NCI-H748 (cell line): Measurements from ENCODE around the gene ZBTB2.
"Not testable (repeated sequence)": the region's sequence is repeated elsewhere in the genome, so short reads cannot be mapped to it uniquely, and the experiment has no call there.

Experiments used
- DNase-seq: peaks from one replicate; lab custom pipeline; 2025; ENCODE audit not compliant: unreplicated experiment; lab: John Stamatoyannopoulos, UW

Gene ZBTB2

DNA sequence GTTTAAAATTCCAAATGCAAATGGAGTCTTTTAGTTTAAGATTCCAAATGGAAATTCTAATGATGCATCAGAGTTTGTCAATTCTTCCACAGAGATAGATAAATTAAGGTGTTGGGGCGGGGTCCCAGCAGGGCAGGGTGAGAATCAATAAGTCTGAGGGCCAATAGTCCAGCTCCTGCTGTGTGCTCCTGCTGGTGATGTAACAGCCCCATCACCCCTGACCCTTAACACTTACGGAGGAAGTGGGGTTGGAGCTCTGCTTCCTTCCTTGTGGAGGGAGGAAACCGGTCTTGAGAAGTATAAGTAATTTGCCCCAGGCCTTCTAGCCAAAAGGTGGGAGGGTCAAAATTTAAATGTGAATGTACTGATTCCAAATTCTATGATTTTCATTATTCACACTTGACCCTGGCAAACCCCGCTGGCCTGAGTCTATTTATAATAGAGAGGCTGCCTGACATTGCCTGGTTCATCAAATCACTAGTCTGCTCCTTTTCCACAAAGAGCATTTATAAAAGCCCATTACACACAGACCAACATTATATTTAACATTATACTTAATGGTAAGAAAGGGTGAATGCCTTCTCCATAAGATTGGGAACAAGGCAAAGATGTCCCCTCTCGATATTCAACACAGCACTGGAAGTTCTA is 17.2 kb downstream of the ZBTB2 start:
- no peak for DNase-seq

DNA sequence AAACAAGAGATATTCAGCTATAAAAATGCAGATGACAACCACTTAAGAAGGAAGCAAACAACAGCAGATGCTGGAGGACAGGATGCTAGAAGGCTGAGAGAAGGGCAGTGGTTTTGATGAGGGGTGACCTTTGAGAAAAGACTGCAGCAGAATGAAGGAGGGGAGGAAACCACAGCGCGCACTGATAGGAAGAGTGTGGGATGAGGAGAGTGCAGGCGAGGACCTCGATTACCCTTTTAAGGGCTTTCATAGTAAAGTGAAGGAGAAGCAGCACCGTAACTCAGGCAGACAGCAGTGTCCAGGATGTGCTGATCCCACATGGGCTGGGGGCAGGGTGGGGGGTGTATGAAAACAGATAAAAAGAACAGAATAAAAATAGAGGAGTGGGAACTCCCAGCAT is 19.2 kb downstream of the ZBTB2 start:
- no peak for DNase-seq

DNA sequence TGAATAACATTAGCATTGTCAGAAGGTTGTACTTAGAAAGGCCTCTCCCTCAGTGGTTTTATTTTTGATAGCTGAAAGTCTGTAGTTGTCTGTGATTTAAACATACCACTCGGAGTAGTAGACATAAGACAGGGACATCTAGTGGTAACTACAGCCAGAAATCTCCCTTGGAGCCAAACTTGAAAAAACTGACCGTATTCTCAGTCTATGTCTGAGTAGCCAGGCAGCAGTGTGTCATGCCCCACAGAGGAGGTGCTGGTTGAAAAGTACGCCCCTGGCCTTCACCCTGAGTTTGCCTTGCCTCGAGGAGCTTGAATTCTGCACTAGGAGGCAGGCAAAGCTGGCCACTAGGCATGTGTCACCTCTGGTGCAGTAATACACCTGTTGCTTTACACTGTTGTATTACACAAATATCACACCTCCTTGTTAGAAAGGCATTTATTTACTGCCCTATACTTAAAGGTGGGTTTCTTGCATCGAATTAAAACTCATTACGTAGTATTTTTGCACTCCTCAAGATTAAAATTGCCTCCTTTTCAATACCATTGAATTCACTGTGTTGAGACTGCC is 20.8 kb downstream of the ZBTB2 start:
- DNase-seq, result no peak

DNA sequence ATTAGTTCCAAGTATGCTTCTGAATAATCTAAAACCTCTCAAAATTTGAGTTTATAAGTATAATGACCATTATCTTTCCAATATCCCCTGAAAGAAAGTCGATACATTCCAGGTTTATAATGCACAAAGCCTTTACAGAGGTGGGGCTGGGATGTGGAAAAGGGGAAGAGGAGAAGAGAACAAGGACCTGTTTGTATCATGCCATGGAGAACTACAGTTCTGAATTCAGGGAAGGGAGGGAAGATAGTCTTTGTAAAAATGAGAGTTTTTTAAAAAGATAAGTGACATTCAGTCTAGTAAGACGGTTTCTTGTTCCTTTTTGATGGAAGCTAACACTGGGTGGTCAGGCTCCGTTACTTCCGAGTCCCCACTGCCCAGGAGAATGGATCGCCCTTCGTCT is 26.1 kb downstream of the ZBTB2 start:
- no peak for DNase-seq

DNA sequence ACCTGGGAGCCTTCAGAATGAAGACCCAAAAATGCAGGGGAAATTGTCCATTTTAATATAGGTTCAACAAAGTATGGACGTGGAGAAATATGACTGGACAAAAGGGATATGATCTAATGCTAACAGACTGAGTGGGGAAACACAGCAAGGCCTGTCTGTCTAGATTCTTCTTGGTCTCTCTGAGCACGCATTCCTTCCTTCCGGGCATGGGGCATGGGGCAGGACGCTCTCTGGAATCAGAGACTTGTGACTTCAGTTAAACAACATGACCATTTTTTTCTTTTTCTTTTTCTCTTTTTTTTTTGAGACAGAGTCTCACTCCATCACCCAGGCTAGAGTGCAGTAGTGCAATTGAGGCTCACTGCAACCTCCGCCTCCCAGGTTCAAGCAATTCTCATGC is 31.9 kb downstream of the ZBTB2 start:
- DNase-seq, result no peak

DNA sequence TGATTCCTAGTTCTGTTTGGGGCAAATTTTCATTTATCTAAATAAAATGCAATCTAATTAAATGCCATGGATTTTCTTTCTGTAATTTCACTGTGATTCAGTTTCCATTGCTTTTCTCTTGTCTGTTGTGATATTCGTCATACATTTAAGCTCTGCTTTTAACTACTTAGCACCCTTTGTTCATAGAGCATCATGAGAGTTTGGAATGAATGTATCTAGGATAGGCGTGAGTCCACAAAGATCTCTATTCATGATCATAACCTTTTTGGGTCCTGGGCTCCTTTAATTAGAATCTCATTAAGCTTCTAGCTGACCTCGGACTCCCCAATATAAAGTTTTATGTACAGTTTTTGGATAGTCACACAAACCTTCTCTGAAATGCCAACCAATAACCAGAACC is 32.9 kb downstream of the ZBTB2 start:
- no peak for DNase-seq

DNA sequence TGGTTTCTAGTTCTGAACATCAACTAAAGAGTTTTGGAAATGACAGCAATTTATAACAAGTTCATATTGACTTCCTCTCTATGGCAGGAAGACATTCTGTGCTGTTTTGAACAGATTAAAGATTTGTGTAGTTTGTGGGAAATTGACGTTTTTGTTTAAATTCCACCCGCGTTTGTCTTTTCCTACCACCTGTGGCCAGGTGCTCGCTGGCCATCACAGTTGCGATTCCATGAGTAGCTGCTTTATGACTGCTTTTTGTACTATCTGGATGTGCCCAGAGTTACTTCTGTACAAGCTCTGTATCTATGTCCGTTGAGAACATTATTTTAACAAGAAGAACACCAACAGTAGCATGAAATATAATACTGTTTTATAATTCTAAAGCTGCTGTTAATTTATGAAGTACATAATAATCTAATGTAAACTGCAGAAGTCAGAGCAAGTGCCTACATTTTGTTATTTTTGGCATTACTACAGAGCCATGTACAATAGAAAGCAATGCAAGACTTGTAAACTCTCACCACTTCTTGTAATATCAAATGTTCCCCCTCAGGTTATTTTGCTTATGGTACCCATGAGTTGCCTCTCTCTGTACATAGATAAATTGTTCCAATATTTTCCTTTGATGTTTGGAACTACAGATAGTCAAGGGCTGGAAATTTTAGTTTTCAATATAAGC is 33.5 kb downstream of the ZBTB2 start:
- DNase-seq, result no peak

DNA sequence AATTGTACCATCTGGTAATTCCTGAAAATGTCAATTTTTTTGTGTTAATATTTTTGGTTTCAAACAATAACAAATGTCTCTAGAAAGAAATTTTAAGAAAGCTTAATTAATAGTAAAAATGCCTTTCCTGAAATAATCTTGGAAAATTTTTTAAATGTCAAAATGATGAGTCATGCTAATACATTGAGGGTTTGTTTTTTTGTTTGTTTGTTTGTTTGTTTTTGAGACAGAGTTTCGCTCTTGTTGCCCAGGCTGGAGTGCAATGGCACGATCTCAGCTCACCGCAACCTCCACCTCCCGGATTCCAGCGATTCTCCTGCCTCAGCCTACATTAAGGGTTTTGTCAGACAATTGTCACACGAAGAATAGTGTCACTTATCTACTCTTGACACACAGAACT is 34.4 kb downstream of the ZBTB2 start:
- not testable (repeated sequence) for DNase-seq

DNA sequence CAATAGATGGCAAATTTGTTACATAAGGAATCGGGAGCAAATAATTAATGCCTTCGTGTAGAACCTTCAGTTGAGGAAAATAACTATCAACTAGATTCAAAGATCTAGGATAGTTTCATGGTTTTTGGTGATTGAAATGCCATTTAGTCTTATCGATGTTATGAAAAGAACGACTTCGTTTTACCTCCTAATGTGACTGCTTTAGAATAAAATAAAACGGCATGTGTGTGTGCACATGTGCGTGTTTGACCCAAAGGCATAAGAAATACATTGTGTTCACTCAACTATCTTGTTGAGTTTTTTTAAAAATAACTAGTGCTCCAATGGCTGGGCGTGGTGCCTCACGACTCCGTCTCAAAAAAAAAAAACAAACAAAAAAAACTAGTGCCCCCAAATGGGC is 37.6 kb downstream of the ZBTB2 start:
- no peak for DNase-seq

DNA sequence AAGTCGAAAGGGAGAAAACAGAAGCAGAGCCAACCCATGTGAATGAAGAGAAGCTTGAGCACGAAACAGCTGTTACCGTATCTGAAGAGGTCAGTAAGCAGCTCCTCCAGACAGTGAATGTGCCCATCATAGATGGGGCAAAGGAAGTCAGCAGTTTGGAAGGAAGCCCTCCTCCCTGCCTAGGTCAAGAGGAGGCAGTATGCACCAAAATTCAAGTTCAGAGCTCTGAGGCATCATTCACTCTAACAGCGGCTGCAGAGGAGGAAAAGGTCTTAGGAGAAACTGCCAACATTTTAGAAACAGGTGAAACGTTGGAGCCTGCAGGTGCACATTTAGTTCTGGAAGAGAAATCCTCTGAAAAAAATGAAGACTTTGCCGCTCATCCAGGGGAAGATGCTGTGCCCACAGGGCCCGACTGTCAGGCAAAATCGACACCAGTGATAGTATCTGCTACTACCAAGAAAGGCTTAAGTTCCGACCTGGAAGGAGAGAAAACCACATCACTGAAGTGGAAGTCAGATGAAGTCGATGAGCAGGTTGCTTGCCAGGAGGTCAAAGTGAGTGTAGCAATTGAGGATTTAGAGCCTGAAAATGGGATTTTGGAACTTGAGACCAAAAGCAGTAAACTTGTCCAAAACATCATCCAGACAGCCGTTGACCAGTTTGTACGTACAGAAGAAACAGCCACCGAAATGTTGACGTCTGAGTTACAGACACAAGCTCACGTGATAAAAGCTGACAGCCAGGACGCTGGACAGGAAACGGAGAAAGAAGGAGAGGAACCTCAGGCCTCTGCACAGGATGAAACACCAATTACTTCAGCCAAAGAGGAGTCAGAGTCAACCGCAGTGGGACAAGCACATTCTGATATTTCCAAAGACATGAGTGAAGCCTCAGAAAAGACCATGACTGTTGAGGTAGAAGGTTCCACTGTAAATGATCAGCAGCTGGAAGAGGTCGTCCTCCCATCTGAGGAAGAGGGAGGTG is 38.7 kb downstream of the ZBTB2 start:
- DNase-seq, result no peak

DNA sequence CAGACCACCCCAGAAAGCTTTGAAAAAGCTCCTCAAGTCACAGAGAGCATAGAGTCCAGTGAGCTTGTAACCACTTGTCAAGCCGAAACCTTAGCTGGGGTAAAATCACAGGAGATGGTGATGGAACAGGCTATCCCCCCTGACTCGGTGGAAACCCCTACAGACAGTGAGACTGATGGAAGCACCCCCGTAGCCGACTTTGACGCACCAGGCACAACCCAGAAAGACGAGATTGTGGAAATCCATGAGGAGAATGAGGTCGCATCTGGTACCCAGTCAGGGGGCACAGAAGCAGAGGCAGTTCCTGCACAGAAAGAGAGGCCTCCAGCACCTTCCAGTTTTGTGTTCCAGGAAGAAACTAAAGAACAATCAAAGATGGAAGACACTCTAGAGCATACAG is 39.6 kb downstream of the ZBTB2 start:
- no peak for DNase-seq

DNA sequence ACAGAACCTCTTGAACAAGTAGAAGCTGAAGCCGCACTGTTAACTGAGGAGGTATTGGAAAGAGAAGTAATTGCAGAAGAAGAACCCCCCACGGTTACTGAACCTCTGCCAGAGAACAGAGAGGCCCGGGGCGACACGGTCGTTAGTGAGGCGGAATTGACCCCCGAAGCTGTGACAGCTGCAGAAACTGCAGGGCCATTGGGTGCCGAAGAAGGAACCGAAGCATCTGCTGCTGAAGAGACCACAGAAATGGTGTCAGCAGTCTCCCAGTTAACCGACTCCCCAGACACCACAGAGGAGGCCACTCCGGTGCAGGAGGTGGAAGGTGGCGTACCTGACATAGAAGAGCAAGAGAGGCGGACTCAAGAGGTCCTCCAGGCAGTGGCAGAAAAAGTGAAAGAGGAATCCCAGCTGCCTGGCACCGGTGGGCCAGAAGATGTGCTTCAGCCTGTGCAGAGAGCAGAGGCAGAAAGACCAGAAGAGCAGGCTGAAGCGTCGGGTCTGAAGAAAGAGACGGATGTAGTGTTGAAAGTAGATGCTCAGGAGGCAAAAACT is 40.1 kb downstream of the ZBTB2 start:
- no peak for DNase-seq

DNA sequence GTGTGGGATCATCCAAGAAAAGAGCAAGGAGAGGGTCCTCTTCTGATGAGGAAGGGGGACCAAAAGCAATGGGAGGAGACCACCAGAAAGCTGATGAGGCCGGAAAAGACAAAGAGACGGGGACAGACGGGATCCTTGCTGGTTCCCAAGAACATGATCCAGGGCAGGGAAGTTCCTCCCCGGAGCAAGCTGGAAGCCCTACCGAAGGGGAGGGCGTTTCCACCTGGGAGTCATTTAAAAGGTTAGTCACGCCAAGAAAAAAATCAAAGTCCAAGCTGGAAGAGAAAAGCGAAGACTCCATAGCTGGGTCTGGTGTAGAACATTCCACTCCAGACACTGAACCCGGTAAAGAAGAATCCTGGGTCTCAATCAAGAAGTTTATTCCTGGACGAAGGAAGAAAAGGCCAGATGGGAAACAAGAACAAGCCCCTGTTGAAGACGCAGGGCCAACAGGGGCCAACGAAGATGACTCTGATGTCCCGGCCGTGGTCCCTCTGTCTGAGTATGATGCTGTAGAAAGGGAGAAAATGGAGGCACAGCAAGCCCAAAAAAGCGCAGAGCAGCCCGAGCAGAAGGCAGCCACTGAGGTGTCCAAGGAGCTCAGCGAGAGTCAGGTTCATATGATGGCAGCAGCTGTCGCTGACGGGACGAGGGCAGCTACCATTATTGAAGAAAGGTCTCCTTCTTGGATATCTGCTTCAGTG is 40.8 kb downstream of the ZBTB2 start:
- no peak for DNase-seq

DNA sequence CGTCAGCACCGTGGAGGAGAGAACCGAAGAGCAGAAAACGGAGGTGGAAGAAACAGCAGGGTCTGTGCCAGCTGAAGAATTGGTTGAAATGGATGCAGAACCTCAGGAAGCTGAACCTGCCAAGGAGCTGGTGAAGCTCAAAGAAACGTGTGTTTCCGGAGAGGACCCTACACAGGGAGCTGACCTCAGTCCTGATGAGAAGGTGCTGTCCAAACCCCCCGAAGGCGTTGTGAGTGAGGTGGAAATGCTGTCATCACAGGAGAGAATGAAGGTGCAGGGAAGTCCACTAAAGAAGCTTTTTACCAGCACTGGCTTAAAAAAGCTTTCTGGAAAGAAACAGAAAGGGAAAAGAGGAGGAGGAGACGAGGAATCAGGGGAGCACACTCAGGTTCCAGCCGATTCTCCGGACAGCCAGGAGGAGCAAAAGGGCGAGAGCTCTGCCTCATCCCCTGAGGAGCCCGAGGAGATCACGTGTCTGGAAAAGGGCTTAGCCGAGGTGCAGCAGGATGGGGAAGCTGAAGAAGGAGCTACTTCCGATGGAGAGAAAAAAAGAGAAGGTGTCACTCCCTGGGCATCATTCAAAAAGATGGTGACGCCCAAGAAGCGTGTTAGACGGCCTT is 41.6 kb downstream of the ZBTB2 start:
- DNase-seq, result no peak

DNA sequence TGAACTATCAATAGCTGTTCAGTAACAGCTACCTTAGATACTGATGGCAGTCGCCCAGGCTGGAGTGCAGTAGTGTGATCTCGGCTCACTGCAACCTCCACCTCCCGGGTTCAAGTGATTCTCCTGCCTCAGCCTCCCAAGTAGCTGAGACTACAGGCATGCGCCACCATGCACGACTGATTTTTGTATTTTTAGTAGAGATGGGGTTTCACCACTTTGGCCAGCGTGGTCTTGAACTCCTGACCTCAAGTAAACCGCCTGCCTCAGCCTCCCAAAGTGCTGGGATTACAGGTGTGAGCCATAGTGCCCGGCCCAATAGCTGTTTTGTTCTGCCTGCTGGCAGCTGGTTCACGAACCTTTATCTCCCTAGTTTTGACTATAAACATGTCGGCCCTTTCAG is 48.6 kb downstream of the ZBTB2 start:
- not testable (repeated sequence) for DNase-seq

DNA sequence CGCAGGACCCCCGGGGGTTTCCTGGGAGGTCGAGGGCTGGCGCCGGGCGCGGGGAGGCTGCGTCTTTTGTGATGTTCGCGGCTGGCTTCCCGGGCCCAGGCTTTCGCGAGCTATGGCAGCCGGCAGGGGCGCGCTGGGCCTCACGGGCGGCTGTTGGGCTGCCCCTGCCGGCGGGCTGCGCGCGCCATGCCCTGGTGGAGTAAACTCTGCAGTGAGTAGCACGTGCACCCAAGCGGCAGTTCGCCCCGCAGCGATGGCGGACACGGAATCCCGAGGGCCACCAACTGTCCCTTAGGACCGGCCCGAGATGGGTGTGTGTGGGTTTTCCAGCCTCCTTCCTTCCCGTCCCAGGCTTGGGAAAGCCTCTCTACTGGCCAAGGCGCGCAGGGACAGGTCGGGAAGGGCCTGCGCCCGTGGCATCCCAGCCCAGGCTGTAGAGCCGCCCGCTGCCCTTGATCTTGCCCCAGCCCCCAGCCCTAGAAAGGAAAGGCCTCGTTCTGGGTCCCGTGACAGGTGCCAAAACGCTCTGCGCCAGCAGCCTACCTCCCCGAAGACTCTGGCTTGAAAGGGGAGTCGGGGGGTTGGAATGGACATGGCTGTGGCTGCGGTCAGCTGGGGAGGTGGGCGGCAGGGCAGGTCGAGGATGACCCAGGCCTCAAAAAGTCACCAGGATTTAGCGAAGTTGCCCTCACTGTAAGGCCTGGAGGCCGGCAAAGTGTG is 49.7 kb downstream of the ZBTB2 start:
- DNase-seq, result no peak

DNA sequence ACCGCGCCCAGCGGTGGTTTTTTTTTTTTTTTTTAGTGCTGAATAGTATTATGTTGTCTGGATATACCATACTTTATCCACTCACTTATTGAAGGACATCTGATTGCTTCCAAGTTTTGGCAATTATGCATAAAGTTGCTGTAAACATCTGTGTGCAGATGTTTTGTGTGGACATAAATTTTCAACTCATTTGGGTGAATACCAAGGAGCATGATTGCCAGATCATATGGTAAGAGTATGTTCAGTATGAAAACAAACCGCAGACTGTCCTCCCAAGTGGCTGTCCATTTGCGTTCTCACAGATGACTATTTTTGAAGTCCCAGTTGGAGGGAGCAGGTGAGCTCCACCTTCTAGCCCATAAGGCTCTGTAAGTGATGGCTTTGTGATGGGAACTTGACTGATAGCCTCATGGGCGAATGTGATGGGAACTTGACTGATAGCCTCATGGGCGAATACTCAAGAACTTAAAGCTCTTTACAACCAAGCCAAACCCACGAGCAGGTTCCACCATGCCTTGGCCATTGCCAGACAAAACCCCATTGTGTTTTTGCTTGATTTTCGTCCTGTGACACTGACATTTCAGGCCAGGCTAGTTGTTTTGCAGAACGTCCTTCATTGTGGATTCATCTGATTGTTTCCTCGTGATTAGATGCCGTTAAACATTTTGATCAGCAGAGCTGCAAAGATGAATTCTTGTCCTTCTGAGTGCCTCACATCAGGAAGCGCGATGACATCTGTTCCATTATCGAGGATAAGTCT is 51.0 kb downstream of the ZBTB2 start:
- DNase-seq, result no peak

DNA sequence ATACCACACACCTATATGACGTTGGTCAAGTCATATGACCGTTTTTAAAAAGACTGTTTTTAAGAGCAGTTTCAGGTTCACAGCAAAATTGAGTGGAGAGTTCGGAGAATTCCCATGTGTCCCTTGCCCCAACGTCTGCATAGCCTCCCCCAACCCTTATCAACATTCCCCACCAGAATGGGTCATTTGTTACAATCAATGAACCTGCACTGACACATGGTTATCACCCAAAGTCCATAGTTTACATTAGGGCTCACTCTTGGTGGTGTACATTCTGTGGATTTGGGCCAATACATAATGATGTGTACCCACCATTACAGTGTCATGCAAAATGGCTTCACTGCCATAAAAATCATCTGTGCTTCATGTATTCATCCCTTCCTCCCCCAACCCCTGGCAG is 52.0 kb downstream of the ZBTB2 start:
- no peak for DNase-seq
